ENCODE data around the gene GARIN5A. TPM values are rescaled to one million over a fixed set of nuclear protein-coding genes. Genes with fewer than 3 reads are reported as not detected.

GARIN5A gene
- total RNA-seq, 4 donors from 2014 or later = 0.53 to 2.0 (median 1.5) TPM

GRCh38 chr19:50514346-50515167, 37.9 kb upstream of the GARIN5A start:
- peaks cover 7 to 21% (median 8%) of the 10 kb centered on the region in 3 donors for H3K4me1 ChIP-seq
- no peaks in the 10 kb centered on the region for H3K9me3 ChIP-seq
- H3K27ac ChIP-seq = no peak overlapping the region
- DNase-seq = no peak
- 38 to 42% methylated on average over 23 to 26 of the region's 38 CpGs for WGBS, 2 donors
- intact Hi-C loops (cut with DNase I) = no loop called here
- H3K27me3 ChIP-seq = peaks cover 0 to 22% (median 0%) of the 10 kb centered on the region in 4 donors
- H3K4me3 ChIP-seq = no peak overlapping the region
- H3K36me3 ChIP-seq = no peaks in the 10 kb centered on the region
- TF ChIP-seq CTCF (IDR thresholded peaks at IDR 0.05) = no peak
- TF ChIP-seq POLR2A (IDR thresholded peaks at IDR 0.05) = no peak

- no peaks in the 10 kb centered on the region for H3K9me3 ChIP-seq
- H3K4me3 ChIP-seq = no peak within 1 kb of the TSS
- peaks cover 7 to 25% (median 8%) of the 10 kb centered on the region in 3 donors for H3K4me1 ChIP-seq
- peaks cover 0 to 4% (median 0%) of the 10 kb centered on the region in 3 donors for H3K36me3 ChIP-seq
- H3K27me3 ChIP-seq = peaks cover 0 to 22% (median 0%) of the 10 kb centered on the region in 4 donors
- DNase-seq = no peak
- intact Hi-C loops (cut with DNase I) = no loop called here
- 26 to 48% methylated on average over 12 to 19 of the region's 22 CpGs for WGBS, 2 donors
- TF ChIP-seq POLR2A (IDR thresholded peaks at IDR 0.05) (no peak), CTCF (IDR thresholded peaks at IDR 0.05) (no peak)
- no peak within 1 kb of the TSS for H3K27ac ChIP-seq
Measured at GRCh38 chr19:50513746-50514345, 37.2 kb upstream of the GARIN5A start, which contains the start of gene ASPDH. ASPDH (minus strand) TSS chr19:50513913; CDS start chr19:50513823, 90 bp downstream.

- Histone ChIP-seq H3K9me3 (no peaks in the 10 kb centered on the region), H3K4me3 (no peak overlapping the region), H3K36me3 (peaks cover 0 to 5% (median 0%) of the 10 kb centered on the region in 3 donors), H3K27ac (no peak overlapping the region), H3K4me1 (peaks cover 7 to 25% (median 8%) of the 10 kb centered on the region in 3 donors), H3K27me3 (peaks cover 0 to 22% (median 0%) of the 10 kb centered on the region in 4 donors)
- TF ChIP-seq POLR2A (IDR thresholded peaks at IDR 0.05) (no peak), CTCF (IDR thresholded peaks at IDR 0.05) (no peak)
- WGBS, 2 donors = 53 to 62% methylated on average over 10 to 11 of the region's 12 CpGs
- DNase-seq = no peak
- intact Hi-C loops (cut with DNase I) = no loop called here
Measured at GRCh38 chr19:50512999-50513745, 36.5 kb upstream of the GARIN5A start.

GRCh38 chr19:50512112-50512998, 35.7 kb upstream of the GARIN5A start:
- WGBS, 2 donors = 89 to 91% methylated on average over 3 to 9 of the region's 36 CpGs
- TF ChIP-seq CTCF (IDR thresholded peaks at IDR 0.05) = no peak
- TF ChIP-seq POLR2A (IDR thresholded peaks at IDR 0.05) = no peak
- peaks cover 0 to 22% (median 0%) of the 10 kb centered on the region in 4 donors for H3K27me3 ChIP-seq
- H3K4me1 ChIP-seq = peaks cover 7 to 25% (median 8%) of the 10 kb centered on the region in 3 donors
- no peaks in the 10 kb centered on the region for H3K9me3 ChIP-seq
- H3K4me3 ChIP-seq = peak overlapping the region in 2 of 4 donors; percentile 81 to 90
- H3K27ac ChIP-seq = peak overlapping the region in 1 of 4 donors; percentile 90
- DNase-seq = no peak
- intact Hi-C loops (cut with DNase I) = no loop called here
- peaks cover 0 to 5% (median 0%) of the 10 kb centered on the region in 3 donors for H3K36me3 ChIP-seq
